Activated CD4-positive, alpha-beta T cell treated with anti-CD3 and anti-CD28 coated beads, Interleukin-2, amount 10 ng/mL, durations not matched to agents 24 days and 14 days (primary cell): ENCODE measurements around the gene PER2. TPM values are rescaled to one million over a fixed set of nuclear protein-coding genes. Genes with fewer than 3 reads are reported as not detected.
A peak's percentile ranks its signal among the peaks of the same experiment; 100 is the strongest.

Experiments used
- DNase-seq: peaks from one replicate; pipeline ENCODE4 v3.0.0; 2022
- H3K27ac Mint-ChIP-seq: one replicate; pipeline ENCODE4 v1.8.0; 2022; ENCODE audit warnings: mild to moderate bottlenecking, mixed read lengths
- H3K27me3 Mint-ChIP-seq: one replicate; pipeline ENCODE4 v1.8.0; 2022; ENCODE audit warnings: mixed read lengths
- H3K36me3 Mint-ChIP-seq: one replicate; pipeline ENCODE4 v1.8.0; 2022; ENCODE audit warnings: low read depth, mild to moderate bottlenecking, mixed read lengths
- H3K4me1 Mint-ChIP-seq: one replicate; pipeline ENCODE4 v1.8.0; 2021; ENCODE audit warnings: mixed read lengths
- H3K4me3 Mint-ChIP-seq: one replicate; pipeline ENCODE4 v1.8.0; 2022; ENCODE audit warnings: mild to moderate bottlenecking, moderate library complexity, mixed read lengths
- H3K9me3 Mint-ChIP-seq: one replicate; pipeline ENCODE4 v1.8.0; 2021; ENCODE audit warnings: mixed read lengths
- intact Hi-C: fragments of 100-400 bp; cut with micrococcal nuclease; formaldehyde crosslinking; loops from one replicate; pipeline ENCODE4 v1.15.1; 2023
- total RNA-seq: library from RNA; stranded (reverse); gene quantifications from 2 replicates; pipeline ENCODE4 v1.2.3, GENCODE V29; 2022

The PER2 gene
- total RNA-seq, 1 donor from 2014 or later: 18.3 TPM

GRCh38 chr2:238225911-238226697 is 62.3 kb downstream of the PER2 start:
- Mint-ChIP-seq H3K9me3 (no peaks in the 10 kb centered on the region), H3K4me1 (peaks cover 5% of the 10 kb centered on the region), H3K27me3 (peaks cover 18% of the 10 kb centered on the region), H3K27ac (no peak overlapping the region), H3K4me3 (no peak overlapping the region), H3K36me3 (peaks cover 2% of the 10 kb centered on the region)
- DNase-seq: no peak
- intact Hi-C loops: no loop called here

GRCh38 chr2:238225121-238225520 is 63.3 kb downstream of the PER2 start:
- intact Hi-C loops: no loop called here
- H3K4me1 Mint-ChIP-seq: no peaks in the 10 kb centered on the region
- DNase-seq: no peak
- peaks cover 12% of the 10 kb centered on the region for H3K27me3 Mint-ChIP-seq
- no peak overlapping the region for H3K27ac Mint-ChIP-seq
- H3K36me3 Mint-ChIP-seq: peaks cover 2% of the 10 kb centered on the region
- no peaks in the 10 kb centered on the region for H3K9me3 Mint-ChIP-seq
- H3K4me3 Mint-ChIP-seq: no peak overlapping the region

GRCh38 chr2:238224356-238225035 is 63.9 kb downstream of the PER2 start:
- Mint-ChIP-seq H3K9me3 (no peaks in the 10 kb centered on the region), H3K27ac (no peak overlapping the region), H3K27me3 (peaks cover 7% of the 10 kb centered on the region), H3K4me3 (no peak overlapping the region), H3K36me3 (peaks cover 2% of the 10 kb centered on the region), H3K4me1 (no peaks in the 10 kb centered on the region)
- intact Hi-C loops: no loop called here
- DNase-seq: no peak

GRCh38 chr2:238220892-238221521 is 67.4 kb downstream of the PER2 start:
- Mint-ChIP-seq H3K27ac (no peak overlapping the region), H3K4me1 (no peaks in the 10 kb centered on the region), H3K9me3 (no peaks in the 10 kb centered on the region), H3K4me3 (peak overlapping the region; percentile 41), H3K36me3 (no peaks in the 10 kb centered on the region), H3K27me3 (peaks cover 6% of the 10 kb centered on the region)
- no peak for DNase-seq
- intact Hi-C loops: no loop called here

GRCh38 chr2:238220274-238220891 is 68.0 kb downstream of the PER2 start:
- intact Hi-C loops: no loop called here
- peaks cover 7% of the 10 kb centered on the region for H3K27me3 Mint-ChIP-seq
- no peak overlapping the region for H3K4me3 Mint-ChIP-seq

GRCh38 chr2:238216651-238217184 is 71.7 kb downstream of the PER2 start:
- Mint-ChIP-seq H3K27me3 (peaks cover 32% of the 10 kb centered on the region), H3K36me3 (no peaks in the 10 kb centered on the region), H3K4me1 (no peaks in the 10 kb centered on the region), H3K27ac (no peak overlapping the region), H3K4me3 (no peak overlapping the region), H3K9me3 (no peaks in the 10 kb centered on the region)
- no peak for DNase-seq
- intact Hi-C loops: no loop called here

More at GRCh38 chr2:238220274-238220891, 68.0 kb downstream of the PER2 start:
- no peak for DNase-seq
- Mint-ChIP-seq H3K27ac (no peak overlapping the region), H3K36me3 (no peaks in the 10 kb centered on the region), H3K4me1 (no peaks in the 10 kb centered on the region), H3K9me3 (no peaks in the 10 kb centered on the region)

GRCh38 chr2:238207006-238207405 is 81.4 kb downstream of the PER2 start:
- intact Hi-C loops: no loop called here
- no peak for DNase-seq

GRCh38 chr2:238203973-238204683 is 84.3 kb downstream of the PER2 start:
- Mint-ChIP-seq H3K9me3 (no peaks in the 10 kb centered on the region), H3K27ac (peak overlapping the region; percentile 87), H3K36me3 (peaks cover 12% of the 10 kb centered on the region), H3K27me3 (no peaks in the 10 kb centered on the region), H3K4me3 (peak overlapping the region; percentile 79), H3K4me1 (peaks cover 26% of the 10 kb centered on the region)
- DNase-seq: no peak
- intact Hi-C loops: loop anchor here (1.0 to 2.0 kb wide), 5 partner anchors 27 to 237 kb away; partner anchors contain the start of genes HES6, PER2, SCLY and UBE2F

More at GRCh38 chr2:238207006-238207405, 81.4 kb downstream of the PER2 start:
- Mint-ChIP-seq H3K27me3 (peaks cover 3% of the 10 kb centered on the region), H3K36me3 (peaks cover 6% of the 10 kb centered on the region), H3K9me3 (no peaks in the 10 kb centered on the region), H3K27ac (no peak overlapping the region), H3K4me3 (no peak overlapping the region), H3K4me1 (peaks cover 12% of the 10 kb centered on the region)

GRCh38 chr2:238203094-238203972 is 85.1 kb downstream of the PER2 start, which contains the start of gene ILKAP:
TSS of gene ILKAP (minus strand) at chr2:238203695. CDS start at chr2:238203553, 142 bp downstream.
- peak; percentile 97 for DNase-seq

GRCh38 chr2:238202326-238203093 is 85.9 kb downstream of the PER2 start:
- H3K4me3 Mint-ChIP-seq: peak overlapping the region; percentile 87
- H3K4me1 Mint-ChIP-seq: peaks cover 33% of the 10 kb centered on the region
- H3K36me3 Mint-ChIP-seq: peaks cover 12% of the 10 kb centered on the region
- intact Hi-C loops: loop anchor here (1.0 to 2.0 kb wide), 6 partner anchors 29 to 236 kb away; partner anchors contain the start of genes HES6, PER2, SCLY and TRAF3IP1
- no peaks in the 10 kb centered on the region for H3K9me3 Mint-ChIP-seq
- peak; percentile 71 for DNase-seq
- H3K27ac Mint-ChIP-seq: peak overlapping the region; percentile 78
- H3K27me3 Mint-ChIP-seq: no peaks in the 10 kb centered on the region

More at GRCh38 chr2:238203094-238203972, 85.1 kb downstream of the PER2 start, which contains the start of gene ILKAP:
- no peaks in the 10 kb centered on the region for H3K27me3 Mint-ChIP-seq
- H3K4me3 Mint-ChIP-seq: peak within 1 kb of the TSS; percentile 87
- peaks cover 29% of the 10 kb centered on the region for H3K4me1 Mint-ChIP-seq
- peaks cover 12% of the 10 kb centered on the region for H3K36me3 Mint-ChIP-seq
- H3K27ac Mint-ChIP-seq: peak within 1 kb of the TSS; percentile 87
- intact Hi-C loops: loop anchor here (1.0 to 2.0 kb wide), 5 partner anchors 28 to 237 kb away; partner anchors contain the start of genes HES6, PER2, SCLY and UBE2F
- no peaks in the 10 kb centered on the region for H3K9me3 Mint-ChIP-seq
